B cell (primary cell): ENCODE measurements around the gene EID2.

Experiments used
- CTCF ChIP-seq: fragments of 200-600 bp; IDR thresholded peaks from one replicate; pipeline ENCODE4 v1.8.0; 2022; ENCODE audit warnings: antibody characterized with exemption, mild to moderate bottlenecking
- EZH2 ChIP-seq: IDR thresholded peaks from 2 replicates; pipeline ENCODE4 v1.6.1; 2012; ENCODE audit warnings: borderline replicate concordance, low read depth, mild to moderate bottlenecking, moderate library complexity, low read length; ENCODE audit not compliant: insufficient read depth, poor library complexity, severe bottlenecking

- TF ChIP-seq CTCF (peak; percentile 86), EZH2 (no peak)
These were observed 37.1 kb downstream of the EID2 start for GRCh38 chr19:39502640-39503417.
